NCI-H82 treated with DMSO at 0.1 percent for 48 hours (cell line): Measurements from ENCODE around the gene NSMCE1.

ENCODE experiments used
- DNase-seq: peaks from one replicate; lab custom pipeline; 2025; ENCODE audit not compliant: unreplicated experiment; lab: John Stamatoyannopoulos, UW

The NSMCE1 gene

DNA sequence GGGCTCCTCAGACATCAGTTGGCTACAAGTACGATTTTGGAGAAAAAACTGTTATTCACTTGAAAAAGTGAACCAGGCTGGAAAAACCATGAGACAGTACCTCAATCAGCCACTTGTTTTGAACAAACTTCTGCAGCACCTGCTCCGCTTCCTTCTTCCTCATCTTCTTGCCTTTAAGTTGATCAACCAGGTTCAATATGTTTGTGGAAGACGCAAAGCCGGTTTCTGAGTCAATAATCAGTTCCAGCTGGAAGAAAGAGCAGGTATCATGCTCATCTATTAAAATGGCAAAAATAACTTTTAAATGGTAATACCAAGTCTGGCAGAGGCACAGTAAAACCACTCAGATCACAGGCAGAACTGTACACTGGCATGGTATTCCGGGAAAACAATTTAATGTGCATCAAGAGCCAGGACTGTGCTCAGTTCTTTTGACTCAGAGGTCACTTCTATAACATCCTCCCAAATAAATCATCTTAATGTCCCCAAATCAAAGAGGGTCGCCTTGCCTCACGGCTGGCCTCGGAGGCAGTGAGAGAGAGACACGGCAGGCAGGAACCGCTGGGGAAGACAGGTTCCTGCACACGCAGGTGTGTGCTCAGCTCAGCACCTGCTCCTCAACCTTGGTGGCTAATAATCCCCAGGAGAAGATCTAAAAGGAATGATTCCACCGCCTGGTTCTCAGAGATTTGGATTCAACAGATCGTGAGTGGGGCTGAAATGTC lies 35.5 kb downstream of the NSMCE1 start:
- no peak for DNase-seq

GRCh38 chr16:27232061-27232900 lies 36.3 kb downstream of the NSMCE1 start:
- no peak for DNase-seq

DNA sequence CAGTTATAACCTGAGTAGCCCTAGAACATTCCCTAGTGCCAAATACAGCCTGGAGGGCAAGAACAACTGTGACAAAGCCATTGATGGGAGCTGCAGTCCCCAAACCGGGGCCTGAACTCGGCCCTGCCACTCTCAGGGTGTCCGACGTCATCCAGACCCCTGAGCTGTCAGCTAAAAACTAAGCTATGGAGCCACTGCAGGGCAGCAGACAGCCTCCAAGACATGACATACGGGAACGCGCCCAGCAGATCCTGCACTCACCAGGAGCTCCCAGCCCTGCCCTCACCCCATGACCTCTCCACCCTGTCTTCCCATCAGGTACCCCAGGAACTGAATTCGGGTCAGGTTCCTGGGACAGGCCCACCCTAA lies 36.9 kb downstream of the NSMCE1 start:
- no peak for DNase-seq

DNA sequence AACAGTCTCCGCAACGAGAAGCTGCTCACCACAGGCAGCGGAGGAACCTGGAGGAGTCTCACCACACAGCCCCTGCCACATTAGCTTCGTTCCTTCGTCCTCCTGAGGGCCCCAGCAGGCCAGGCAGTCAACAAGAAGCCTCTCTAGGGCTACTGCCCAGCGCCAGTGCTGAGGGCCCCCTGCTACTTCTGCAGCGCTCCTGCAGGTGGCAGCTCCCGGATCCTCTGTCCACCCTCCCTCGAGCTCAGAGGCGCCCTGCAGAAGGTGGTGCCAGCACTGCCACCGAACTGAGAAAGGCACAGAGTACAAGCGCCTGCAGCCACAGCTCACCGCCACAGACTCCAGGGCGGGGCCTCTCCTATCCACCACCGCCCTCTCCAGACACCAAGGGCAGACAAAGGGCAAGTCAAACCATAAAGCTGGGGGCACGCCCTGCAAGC lies 38.0 kb downstream of the NSMCE1 start:
- no peak for DNase-seq

DNA sequence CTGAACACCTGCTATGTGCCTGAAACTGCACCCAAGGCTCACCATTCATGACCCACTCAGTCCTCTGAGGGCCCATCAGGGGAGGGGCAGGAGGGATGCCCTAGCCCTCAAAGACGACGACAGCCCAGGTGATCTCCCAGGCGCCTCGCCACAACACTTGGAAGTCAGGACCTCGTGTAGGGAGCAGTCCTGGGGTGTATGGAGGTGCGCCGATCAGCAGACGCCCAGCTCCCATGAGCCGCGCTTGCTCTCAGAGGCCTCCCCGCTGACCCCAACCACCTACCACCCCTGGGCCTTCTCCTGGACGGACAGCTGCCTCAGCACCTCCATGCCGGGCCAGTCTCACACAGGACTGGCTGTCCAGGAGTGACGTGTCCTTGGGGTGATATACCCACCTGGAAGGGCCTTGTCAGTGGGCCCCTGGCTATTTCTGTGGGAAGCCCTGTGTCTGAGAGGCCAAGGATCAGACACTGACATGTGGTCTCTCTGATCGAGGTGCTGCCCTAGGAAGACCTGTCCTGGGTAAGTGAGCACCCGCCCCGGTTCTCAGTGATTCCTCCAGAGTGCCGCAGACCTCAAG lies 38.6 kb downstream of the NSMCE1 start:
- no peak for DNase-seq

- no peak for DNase-seq
Observed at GRCh38 chr16:27228621-27229501, 39.7 kb downstream of the NSMCE1 start.

- no peak for DNase-seq
Observed at GRCh38 chr16:27228045-27228444, 40.5 kb downstream of the NSMCE1 start.

GRCh38 chr16:27226976-27227705 lies 41.4 kb downstream of the NSMCE1 start:
- DNase-seq = no peak

GRCh38 chr16:27226476-27226875 lies 42.1 kb downstream of the NSMCE1 start:
- no peak for DNase-seq

- DNase-seq = no peak
Observed at GRCh38 chr16:27225536-27226360, 42.8 kb downstream of the NSMCE1 start.

GRCh38 chr16:27224741-27225300 lies 43.8 kb downstream of the NSMCE1 start:
- DNase-seq = no peak

DNA sequence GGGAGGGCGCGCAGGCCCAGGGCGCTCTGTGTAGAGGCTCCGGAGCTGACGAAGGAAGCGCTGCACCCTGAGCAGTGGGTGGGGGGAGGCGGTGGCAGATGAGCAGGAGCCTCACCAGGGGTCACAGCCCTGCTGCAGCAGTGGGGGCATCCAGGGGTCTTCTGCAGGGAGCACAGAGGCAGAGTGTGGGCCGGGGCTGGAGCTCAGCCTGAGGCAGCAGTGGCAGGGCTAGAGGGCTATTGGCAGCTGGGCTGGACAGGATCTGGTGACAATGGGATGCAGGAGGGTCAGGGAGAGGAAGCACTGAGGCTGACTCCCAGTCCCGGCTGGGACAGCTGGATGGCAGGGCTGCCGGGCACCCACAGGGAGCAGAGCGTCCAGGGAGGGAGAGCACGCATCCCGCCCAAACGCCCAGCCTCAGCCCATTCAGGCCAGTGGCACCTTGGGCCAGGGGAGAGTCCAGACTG lies 44.3 kb downstream of the NSMCE1 start:
- no peak for DNase-seq

GRCh38 chr16:27223701-27224100 lies 44.9 kb downstream of the NSMCE1 start:
- DNase-seq = no peak

DNA sequence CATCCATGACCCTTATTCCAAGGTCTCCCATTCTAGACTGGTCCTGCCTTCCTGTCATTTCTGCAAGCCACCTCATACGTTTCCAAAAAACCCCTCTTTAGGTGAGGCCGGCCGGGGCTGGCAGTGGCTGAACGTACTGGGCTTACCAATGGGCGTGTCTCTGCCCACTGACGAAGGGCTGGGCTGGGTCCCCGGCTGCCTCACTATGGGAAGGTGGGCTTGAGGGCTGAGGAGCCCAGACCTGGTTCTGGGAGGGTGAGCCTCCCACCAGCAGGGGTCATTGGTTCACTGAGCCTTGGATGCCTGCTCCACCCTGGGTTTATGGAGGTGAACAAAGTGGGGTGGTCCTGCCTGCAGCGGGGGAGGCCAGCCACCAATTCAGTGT lies 45.4 kb downstream of the NSMCE1 start:
- no peak for DNase-seq

DNA sequence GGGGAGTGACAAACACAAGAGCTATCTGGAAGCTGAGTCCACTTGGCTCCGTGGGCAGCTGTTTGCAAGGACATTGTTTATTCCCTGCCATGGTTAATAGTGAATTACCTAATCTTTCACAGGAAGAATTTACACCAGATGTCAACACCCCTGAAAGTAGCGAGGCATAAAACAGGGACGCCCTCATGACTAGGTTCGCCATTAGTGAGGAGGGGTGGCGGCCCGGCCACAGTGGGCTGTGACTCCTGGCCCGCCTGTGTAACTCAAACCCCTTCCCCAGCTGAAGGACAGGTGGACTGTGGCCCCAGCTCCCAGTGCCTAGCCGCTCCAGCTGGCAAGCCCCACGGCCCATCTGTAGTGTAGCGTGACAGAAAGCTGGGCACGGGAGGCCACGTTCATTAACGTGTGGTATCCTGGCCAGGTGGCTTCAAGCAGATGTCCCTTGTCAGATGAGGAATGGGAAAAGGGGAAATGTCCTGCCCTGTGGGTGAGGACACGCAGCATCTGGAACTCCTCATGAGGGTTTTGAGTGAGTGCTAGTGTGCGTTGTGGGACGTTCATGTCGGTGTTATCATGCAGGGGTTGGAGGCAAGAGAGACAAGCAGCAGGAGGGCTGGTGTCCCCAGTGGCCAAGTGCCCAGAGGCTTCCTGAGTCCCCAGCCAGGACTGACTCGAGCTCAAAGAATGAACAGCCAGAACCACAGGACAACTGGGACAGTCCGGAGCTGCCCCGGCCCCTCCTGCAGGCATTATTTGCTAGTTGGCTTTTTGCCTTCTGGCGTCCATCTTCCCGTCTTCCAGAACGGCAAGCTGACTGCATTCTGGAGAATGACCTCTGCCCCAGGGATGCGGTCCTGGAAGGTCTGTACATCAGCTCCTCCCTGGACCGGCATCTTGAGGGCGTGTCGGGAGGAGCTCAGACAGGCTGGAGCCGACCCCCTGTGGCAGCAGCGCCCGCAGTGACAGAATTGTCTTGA lies 46.0 kb downstream of the NSMCE1 start:
- no peak for DNase-seq

DNA sequence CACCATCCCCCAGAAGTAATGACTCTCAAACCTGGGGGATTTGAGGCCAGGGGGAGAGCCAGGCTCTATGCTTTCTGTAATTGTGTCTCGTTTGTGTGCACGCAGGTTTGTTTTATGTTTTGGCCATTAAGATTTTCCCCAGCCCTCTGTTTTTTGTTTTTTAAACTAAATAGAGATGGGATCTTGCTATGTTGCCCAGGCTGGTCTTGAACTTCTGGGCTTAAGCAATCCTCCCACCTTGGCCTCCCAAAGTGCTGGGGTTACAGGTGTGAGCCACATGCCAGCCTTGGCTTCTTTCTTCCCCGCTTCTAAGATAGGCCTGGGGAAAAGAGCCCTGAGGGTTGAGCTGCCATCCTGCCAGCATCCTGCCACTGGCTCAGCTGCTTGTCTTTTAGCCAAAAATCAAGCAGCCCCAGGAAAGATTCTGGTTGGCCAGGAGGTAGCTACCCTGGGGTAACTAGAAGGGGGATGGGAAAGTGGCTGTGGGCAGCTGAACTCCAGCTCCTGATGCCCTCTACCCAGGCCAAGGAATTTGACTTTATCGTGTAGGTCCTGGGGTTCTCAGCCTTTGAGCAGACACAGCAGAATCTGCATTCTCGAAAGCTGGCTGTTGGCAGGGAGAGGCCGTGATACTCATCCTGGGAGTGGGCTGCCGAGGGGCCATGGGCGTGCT lies 46.9 kb downstream of the NSMCE1 start:
- DNase-seq = no peak

DNA sequence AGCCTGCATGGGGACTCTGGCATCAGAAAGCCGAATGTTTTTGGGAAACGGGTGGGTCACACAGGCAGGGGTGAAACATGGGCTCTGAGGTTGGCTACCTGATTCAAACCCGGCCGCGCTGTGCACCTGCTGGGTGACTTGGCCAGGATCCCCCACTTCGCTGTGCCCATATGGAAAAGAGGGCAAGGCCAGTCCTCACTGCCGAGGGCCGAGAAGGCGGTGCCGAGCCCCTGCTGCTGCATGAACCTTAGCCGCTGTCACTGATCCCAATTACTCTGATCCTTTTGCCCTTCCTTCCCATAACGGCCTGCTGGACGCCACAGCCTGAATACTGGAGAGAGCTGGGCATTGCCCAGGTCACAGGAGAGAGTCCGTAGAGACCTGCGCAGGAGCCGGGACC lies 47.6 kb downstream of the NSMCE1 start:
- no peak for DNase-seq
